ENCODE results near the gene ATP2A1. TPM values are rescaled to one million over a fixed set of nuclear protein-coding genes. Genes with fewer than 3 reads are reported as not detected.

The ATP2A1 gene
- total and polyA plus RNA-seq, 4 donors, result 0.77 to 6.1 (median 1.8) TPM

DNA sequence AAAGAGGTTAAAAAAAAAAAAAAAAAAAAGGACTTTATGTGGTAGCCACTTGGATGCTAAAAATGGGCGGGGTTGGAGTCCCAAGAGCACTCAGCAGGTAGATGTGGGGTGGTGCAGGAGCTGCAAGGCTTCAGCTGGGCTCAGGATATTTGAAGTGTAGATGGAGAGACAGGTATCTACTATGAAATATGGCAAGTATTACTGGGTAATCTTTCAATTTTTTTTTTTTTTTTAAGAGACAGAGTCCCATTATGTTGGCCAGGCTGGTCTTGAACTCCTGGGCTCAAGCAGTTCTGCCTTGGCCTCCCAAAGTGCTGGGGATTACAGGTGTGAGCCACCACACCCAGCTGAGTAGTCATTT lies 39.8 kb upstream of the ATP2A1 start:
- DNase-seq (ENCODE audit: low read depth in 4 of 6, low spot score in 6 of 6), result no peak
- Histone ChIP-seq H3K4me1 (ENCODE audit: control insufficient read depth, insufficient read depth, low read length) (no peaks in the 10 kb centered on the region), H3K4me3 (ENCODE audit: low read depth, low read length) (no peak overlapping the region), H3K27ac (ENCODE audit: low read depth, low read length) (no peak overlapping the region), H3K9me3 (ENCODE audit: control insufficient read depth, insufficient read depth, low read length) (no peaks in the 10 kb centered on the region), H3K36me3 (ENCODE audit: control insufficient read depth, insufficient read depth, low read length) (peaks cover 78% of the 10 kb centered on the region), H3K27me3 (ENCODE audit: control insufficient read depth, insufficient read depth, low read length) (no peaks in the 10 kb centered on the region)
- 100% methylated on average over 1 of the region's 1 CpG for WGBS (ENCODE audit: insufficient coverage)

DNA sequence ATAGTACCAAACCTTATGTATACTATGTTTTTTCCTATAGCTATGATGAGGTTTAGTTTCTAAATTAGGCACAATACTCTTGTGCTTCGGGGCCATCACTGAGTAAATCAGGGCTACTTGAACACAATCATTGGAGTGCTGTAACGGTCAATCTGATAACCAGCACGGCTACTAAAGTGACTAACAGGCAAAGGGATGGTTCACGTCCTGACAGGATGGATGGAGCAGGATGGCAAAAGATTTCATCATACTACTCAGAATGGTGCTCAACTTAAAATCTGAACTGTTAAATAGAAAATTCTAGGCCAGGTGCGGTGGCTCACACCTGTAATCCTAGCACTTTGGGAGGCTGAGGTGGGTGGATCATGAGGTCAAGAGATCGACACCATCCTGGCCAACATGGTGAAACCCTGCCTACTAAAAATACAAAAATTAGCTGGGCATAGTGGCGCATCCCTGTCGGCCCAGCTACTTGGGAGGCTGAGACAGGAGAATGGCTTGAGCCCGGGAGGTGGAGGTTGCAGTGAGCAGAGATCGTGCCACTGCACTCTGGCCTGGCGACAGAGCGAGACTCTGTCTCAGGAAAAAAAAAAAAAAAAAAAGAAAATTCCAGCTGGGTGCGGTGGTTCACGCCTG lies 39.2 kb upstream of the ATP2A1 start:
- no peaks in the 10 kb centered on the region for H3K4me1 ChIP-seq (ENCODE audit: control insufficient read depth, insufficient read depth, low read length)
- H3K4me3 ChIP-seq (ENCODE audit: low read depth, low read length), result no peak overlapping the region
- H3K36me3 ChIP-seq (ENCODE audit: control insufficient read depth, insufficient read depth, low read length), result peaks cover 78% of the 10 kb centered on the region
- H3K27me3 ChIP-seq (ENCODE audit: control insufficient read depth, insufficient read depth, low read length), result no peaks in the 10 kb centered on the region
- no peak for DNase-seq (ENCODE audit: low read depth in 4 of 6, low spot score in 6 of 6)
- no peak overlapping the region for H3K27ac ChIP-seq (ENCODE audit: low read depth, low read length)
- WGBS (ENCODE audit: insufficient coverage), result 96% methylated on average over 8 of the region's 14 CpGs
- no peaks in the 10 kb centered on the region for H3K9me3 ChIP-seq (ENCODE audit: control insufficient read depth, insufficient read depth, low read length)

DNA sequence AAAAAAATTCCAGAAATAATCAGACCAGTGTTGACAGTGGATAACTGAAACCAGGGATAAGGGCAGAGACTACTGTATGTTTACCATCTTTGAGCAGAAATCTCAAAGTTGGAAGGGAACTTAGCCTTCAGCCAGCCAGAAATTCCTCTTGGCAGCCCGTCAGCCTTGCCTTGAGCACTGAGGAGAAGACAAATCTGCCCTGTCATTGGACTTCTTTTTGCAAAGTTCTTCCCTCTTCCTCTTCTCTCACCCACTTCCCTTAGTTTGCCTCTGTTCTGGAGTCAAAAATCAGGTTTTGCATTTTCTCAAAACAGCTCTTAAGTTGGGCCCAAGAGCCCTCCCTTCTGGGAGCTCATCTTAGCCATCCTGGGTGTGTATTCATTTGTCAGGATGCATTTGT lies 38.4 kb upstream of the ATP2A1 start:
- 80% methylated on average over 1 of the region's 1 CpG for WGBS (ENCODE audit: insufficient coverage)

DNA sequence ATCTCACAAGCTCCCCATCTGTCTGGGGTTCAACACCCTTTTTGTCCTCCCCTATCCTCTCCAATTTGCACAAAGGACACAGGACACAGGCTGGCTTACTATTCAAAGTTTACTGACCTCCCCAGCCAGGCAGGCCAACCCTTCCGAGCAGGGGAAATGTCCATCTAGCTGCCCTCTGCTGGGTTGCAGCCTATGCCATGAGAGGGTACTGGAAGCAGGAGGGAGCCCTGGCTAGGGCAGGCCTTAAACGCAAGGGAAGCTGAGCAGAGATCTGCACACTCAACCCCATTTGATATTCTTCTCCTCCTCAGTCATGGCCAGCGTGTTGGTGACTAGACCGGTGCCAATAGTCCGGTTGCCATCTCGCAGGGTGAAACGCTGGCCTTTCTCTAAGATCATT lies 35.6 kb upstream of the ATP2A1 start:
- no peak for DNase-seq (ENCODE audit: low read depth in 4 of 6, low spot score in 6 of 6)
- H3K36me3 ChIP-seq (ENCODE audit: control insufficient read depth, insufficient read depth, low read length), result peaks cover 51% of the 10 kb centered on the region
- WGBS (ENCODE audit: insufficient coverage), result 70% methylated on average over 6 of the region's 7 CpGs

More for the DNA sequence above, 38.4 kb upstream of the ATP2A1 start:
- Histone ChIP-seq H3K4me3 (ENCODE audit: low read depth, low read length) (no peak overlapping the region), H3K9me3 (ENCODE audit: control insufficient read depth, insufficient read depth, low read length) (no peaks in the 10 kb centered on the region), H3K27ac (ENCODE audit: low read depth, low read length) (no peak overlapping the region), H3K27me3 (ENCODE audit: control insufficient read depth, insufficient read depth, low read length) (no peaks in the 10 kb centered on the region), H3K36me3 (ENCODE audit: control insufficient read depth, insufficient read depth, low read length) (peaks cover 78% of the 10 kb centered on the region), H3K4me1 (ENCODE audit: control insufficient read depth, insufficient read depth, low read length) (peaks cover 4% of the 10 kb centered on the region)
- no peak for DNase-seq (ENCODE audit: low read depth in 4 of 6, low spot score in 6 of 6)

DNA sequence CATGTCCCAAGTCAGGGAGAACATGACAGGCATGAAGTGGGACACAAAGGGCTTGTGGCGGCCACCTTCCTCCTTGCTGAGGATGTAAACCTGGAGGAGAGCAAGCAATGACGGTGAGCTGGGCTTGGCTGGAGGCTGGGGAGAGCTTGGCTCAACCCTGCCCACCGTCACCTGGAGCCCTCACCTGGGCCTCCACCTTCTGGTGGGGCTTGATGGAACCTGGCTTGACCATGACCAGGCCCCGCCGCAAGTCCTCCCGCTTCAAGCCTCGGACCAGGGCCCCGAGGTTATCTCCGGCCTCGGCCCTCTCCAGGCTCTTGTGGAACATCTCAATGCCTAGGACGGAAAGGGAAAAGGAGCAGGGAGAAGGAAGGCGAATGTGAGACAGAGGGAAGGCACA lies 34.5 kb upstream of the ATP2A1 start:
- Histone ChIP-seq H3K4me3 (ENCODE audit: low read depth, low read length) (no peak overlapping the region), H3K27me3 (ENCODE audit: control insufficient read depth, insufficient read depth, low read length) (no peaks in the 10 kb centered on the region), H3K36me3 (ENCODE audit: control insufficient read depth, insufficient read depth, low read length) (peaks cover 46% of the 10 kb centered on the region), H3K27ac (ENCODE audit: low read depth, low read length) (no peak overlapping the region), H3K4me1 (ENCODE audit: control insufficient read depth, insufficient read depth, low read length) (peaks cover 25% of the 10 kb centered on the region), H3K9me3 (ENCODE audit: control insufficient read depth, insufficient read depth, low read length) (no peaks in the 10 kb centered on the region)
- WGBS (ENCODE audit: insufficient coverage), result 97% methylated on average over 11 of the region's 12 CpGs
- no peak for DNase-seq (ENCODE audit: low read depth in 4 of 6, low spot score in 6 of 6)

More for the DNA sequence above, 35.6 kb upstream of the ATP2A1 start:
- no peaks in the 10 kb centered on the region for H3K27me3 ChIP-seq (ENCODE audit: control insufficient read depth, insufficient read depth, low read length)
- H3K4me1 ChIP-seq (ENCODE audit: control insufficient read depth, insufficient read depth, low read length), result peaks cover 25% of the 10 kb centered on the region
- no peak overlapping the region for H3K27ac ChIP-seq (ENCODE audit: low read depth, low read length)
- no peaks in the 10 kb centered on the region for H3K9me3 ChIP-seq (ENCODE audit: control insufficient read depth, insufficient read depth, low read length)
- no peak overlapping the region for H3K4me3 ChIP-seq (ENCODE audit: low read depth, low read length)

DNA sequence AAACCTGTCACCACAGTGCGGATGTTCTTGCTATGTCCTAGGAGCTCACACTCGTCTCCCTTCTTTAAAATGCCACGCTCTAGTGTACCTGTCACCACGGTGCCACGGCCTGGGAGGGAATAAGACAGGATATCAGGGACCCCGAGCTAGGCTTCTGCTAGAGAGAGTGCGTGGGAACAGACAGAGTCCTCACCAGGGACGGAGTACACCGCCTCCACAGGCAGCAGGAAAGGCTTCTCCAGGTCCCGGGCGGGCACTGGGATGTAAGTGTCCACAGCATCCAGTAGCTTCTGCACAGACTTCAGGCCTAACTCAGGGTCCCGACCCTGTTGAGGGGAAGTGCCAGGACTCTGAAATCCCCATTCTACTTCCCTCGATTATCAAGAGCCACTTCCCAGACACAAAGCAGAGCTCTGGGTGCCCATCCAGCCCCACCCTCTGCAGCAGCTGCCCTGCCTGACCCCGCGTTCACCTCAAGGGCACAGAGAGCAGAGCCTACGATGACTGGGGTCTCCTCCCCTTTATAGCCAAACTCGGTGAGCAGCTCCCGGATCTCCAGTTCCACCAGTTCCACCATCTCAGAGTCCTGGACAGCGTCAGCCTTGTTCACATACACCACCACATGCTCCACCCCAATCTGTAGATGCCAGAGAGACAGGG lies 33.9 kb upstream of the ATP2A1 start:
- peaks cover 25% of the 10 kb centered on the region for H3K4me1 ChIP-seq (ENCODE audit: control insufficient read depth, insufficient read depth, low read length)
- H3K27ac ChIP-seq (ENCODE audit: low read depth, low read length), result no peak overlapping the region
- no peaks in the 10 kb centered on the region for H3K27me3 ChIP-seq (ENCODE audit: control insufficient read depth, insufficient read depth, low read length)
- no peak overlapping the region for H3K4me3 ChIP-seq (ENCODE audit: low read depth, low read length)
- no peaks in the 10 kb centered on the region for H3K9me3 ChIP-seq (ENCODE audit: control insufficient read depth, insufficient read depth, low read length)
- WGBS (ENCODE audit: insufficient coverage), result 93% methylated on average over 19 of the region's 19 CpGs
- H3K36me3 ChIP-seq (ENCODE audit: control insufficient read depth, insufficient read depth, low read length), result peaks cover 43% of the 10 kb centered on the region
- no peak for DNase-seq (ENCODE audit: low read depth in 4 of 6, low spot score in 6 of 6)

DNA sequence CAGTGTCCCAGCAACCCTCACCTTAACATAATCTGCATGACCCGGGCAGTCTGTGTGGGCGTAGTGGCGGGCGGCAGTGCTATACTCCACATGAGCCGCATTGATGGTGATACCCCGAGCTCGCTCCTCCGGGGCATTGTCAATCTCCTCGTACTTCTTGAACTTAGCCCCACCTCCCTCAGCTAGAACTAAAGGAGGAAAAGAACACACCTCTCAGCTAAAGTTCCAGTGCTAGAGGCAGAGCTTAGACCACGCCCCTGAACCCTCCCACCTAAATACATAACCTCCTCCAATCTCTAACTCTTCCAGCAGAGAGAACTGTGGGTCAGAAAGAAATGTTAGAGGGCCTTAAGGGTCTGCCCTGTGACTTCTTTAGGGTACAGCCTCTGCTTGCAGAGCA lies 33.0 kb upstream of the ATP2A1 start:
- Histone ChIP-seq H3K9me3 (ENCODE audit: control insufficient read depth, insufficient read depth, low read length) (no peaks in the 10 kb centered on the region), H3K27ac (ENCODE audit: low read depth, low read length) (no peak overlapping the region), H3K4me3 (ENCODE audit: low read depth, low read length) (peak overlapping the region; percentile 81), H3K27me3 (ENCODE audit: control insufficient read depth, insufficient read depth, low read length) (no peaks in the 10 kb centered on the region), H3K4me1 (ENCODE audit: control insufficient read depth, insufficient read depth, low read length) (peaks cover 25% of the 10 kb centered on the region), H3K36me3 (ENCODE audit: control insufficient read depth, insufficient read depth, low read length) (peaks cover 42% of the 10 kb centered on the region)
- no peak for DNase-seq (ENCODE audit: low read depth in 4 of 6, low spot score in 6 of 6)
- WGBS (ENCODE audit: insufficient coverage), result 74% methylated on average over 7 of the region's 10 CpGs

DNA sequence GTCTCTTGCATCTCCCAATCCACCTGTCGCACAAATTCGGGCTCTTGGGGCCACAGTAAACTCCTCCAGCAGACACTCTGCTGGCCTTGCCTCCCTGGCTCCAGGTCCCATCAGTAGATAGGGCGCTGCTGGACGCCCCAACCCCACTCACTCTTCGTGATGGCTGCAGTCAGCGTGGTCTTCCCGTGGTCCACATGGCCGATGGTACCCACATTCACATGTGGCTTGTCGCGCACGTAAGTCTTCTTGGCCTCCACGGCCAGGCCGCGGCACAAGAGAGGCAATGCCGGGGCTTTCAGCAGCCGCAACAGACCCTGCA lies 32.6 kb upstream of the ATP2A1 start:
- Histone ChIP-seq H3K4me1 (ENCODE audit: control insufficient read depth, insufficient read depth, low read length) (peaks cover 25% of the 10 kb centered on the region), H3K36me3 (ENCODE audit: control insufficient read depth, insufficient read depth, low read length) (peaks cover 40% of the 10 kb centered on the region), H3K27me3 (ENCODE audit: control insufficient read depth, insufficient read depth, low read length) (no peaks in the 10 kb centered on the region), H3K27ac (ENCODE audit: low read depth, low read length) (peak overlapping the region; percentile 48), H3K4me3 (ENCODE audit: low read depth, low read length) (peak overlapping the region; percentile 81), H3K9me3 (ENCODE audit: control insufficient read depth, insufficient read depth, low read length) (no peaks in the 10 kb centered on the region)
- no peak for DNase-seq (ENCODE audit: low read depth in 4 of 6, low spot score in 6 of 6)
- under 1% methylated on average over 16 of the region's 16 CpGs for WGBS (ENCODE audit: insufficient coverage)

DNA sequence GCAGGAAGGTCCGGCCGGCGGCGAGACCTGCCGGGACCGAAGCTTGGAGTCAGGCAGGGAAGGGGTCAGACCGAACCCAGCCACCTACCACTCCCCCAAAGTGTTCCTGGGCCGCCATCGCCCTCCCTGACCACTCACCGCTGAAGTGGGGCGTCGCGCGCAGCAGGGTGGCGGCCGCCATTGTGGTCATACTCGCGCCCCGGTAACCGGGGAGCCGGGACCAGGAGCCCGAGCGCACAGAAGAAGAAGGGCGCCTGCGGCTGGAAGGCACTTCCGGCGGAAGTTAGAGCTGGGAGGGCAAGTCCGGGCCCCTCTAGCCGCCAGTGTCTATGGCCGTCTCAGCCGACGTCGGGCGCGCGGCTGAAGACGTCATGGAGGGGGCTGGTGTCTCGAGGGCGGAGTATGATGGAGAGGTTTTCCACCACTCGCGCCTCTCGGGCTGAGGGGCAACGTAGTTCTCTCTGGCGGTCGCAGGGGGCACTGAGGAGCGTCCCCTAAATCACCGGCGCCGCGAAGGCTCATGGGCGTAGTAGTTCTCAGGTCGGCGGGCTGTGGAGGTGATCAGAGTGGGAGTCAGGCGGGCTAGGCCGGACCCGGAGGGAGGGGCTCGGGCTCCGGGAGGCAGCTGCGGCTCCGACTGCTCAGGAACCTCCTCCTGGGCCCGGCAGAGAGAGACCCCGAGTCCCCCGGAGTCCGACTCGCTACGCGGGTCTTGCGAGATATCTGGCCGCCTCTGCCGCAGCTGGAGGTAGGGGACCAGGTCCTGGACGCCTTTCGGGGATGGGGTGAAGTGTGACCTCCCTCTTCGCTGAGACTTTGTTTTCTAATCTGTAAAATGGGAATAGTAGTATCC lies 32.0 kb upstream of the ATP2A1 start, which contains the start of gene TUFM:
TUFM (minus strand) TSS at position 269 of the 853 bp plus-strand sequence; CDS start at position 190, 79 bp downstream.
- H3K27me3 ChIP-seq (ENCODE audit: control insufficient read depth, insufficient read depth, low read length), result no peaks in the 10 kb centered on the region
- H3K36me3 ChIP-seq (ENCODE audit: control insufficient read depth, insufficient read depth, low read length), result peaks cover 36% of the 10 kb centered on the region
- peak within 1 kb of the TSS; percentile 91 for H3K27ac ChIP-seq (ENCODE audit: low read depth, low read length)
- peak within 1 kb of the TSS; percentile 81 for H3K4me3 ChIP-seq (ENCODE audit: low read depth, low read length)
- no peaks in the 10 kb centered on the region for H3K9me3 ChIP-seq (ENCODE audit: control insufficient read depth, insufficient read depth, low read length)
- WGBS (ENCODE audit: insufficient coverage), result under 1% methylated on average over 73 of the region's 73 CpGs
- peaks cover 25% of the 10 kb centered on the region for H3K4me1 ChIP-seq (ENCODE audit: control insufficient read depth, insufficient read depth, low read length)
- DNase-seq (ENCODE audit: low read depth in 4 of 6, low spot score in 6 of 6), result peak; percentile 91 to 99 (median 98)
